Smooth muscle cell (in vitro differentiated cells): Measurements from ENCODE around the gene THSD7B. TPM values are rescaled to one million over a fixed set of nuclear protein-coding genes. Genes with fewer than 3 reads are reported as not detected.
"Not testable (repeated sequence)": the region's sequence is repeated elsewhere in the genome, so short reads cannot be mapped to it uniquely, and the experiment has no call there.

Source experiments
- DNase-seq: peaks from one replicate; lab custom pipeline; 2025; ENCODE audit not compliant: unreplicated experiment; lab: John Stamatoyannopoulos, UW
- H2AFZ ChIP-seq: fragments of 200-600 bp; sonication (generic); 2 replicates; pipeline ENCODE4 v1.6.0; 2016; ENCODE audit warnings: antibody characterized with exemption, low read depth, mild to moderate bottlenecking
- H3F3A ChIP-seq: fragments of 200-600 bp; sonication (generic); 2 replicates; pipeline ENCODE4 v1.6.0; 2017; ENCODE audit warnings: antibody characterized with exemption, low read depth
- H3K27ac ChIP-seq: fragments of 200-600 bp; sonication (generic); 2 replicates; pipeline ENCODE4 v1.5.1; 2016; ENCODE audit warnings: low read depth, mild to moderate bottlenecking
- H3K27me3 ChIP-seq: fragments of 200-600 bp; sonication (generic); 2 replicates; pipeline ENCODE4 v1.6.1; 2016; ENCODE audit warnings: low read depth, mild to moderate bottlenecking
- H3K36me3 ChIP-seq: fragments of 200-600 bp; sonication (generic); 2 replicates; pipeline ENCODE4 v1.5.1; 2016; ENCODE audit warnings: low read depth
- H3K4me1 ChIP-seq: fragments of 200-600 bp; sonication (generic); 2 replicates; pipeline ENCODE4 v1.5.1; 2016; ENCODE audit warnings: low read depth
- H3K4me2 ChIP-seq: fragments of 200-600 bp; sonication (generic); 2 replicates; pipeline ENCODE4 v1.6.0; 2016; ENCODE audit warnings: mild to moderate bottlenecking
- H3K4me3 ChIP-seq: fragments of 200-600 bp; sonication (generic); 2 replicates; pipeline ENCODE4 v1.5.1; 2016; ENCODE audit warnings: mild to moderate bottlenecking
- H3K79me2 ChIP-seq: fragments of 200-600 bp; sonication (generic); 2 replicates; pipeline ENCODE4 v1.6.0; 2016; ENCODE audit warnings: low read depth, mild to moderate bottlenecking
- H3K9ac ChIP-seq: fragments of 200-600 bp; sonication (generic); 2 replicates; pipeline ENCODE4 v1.6.0; 2016; ENCODE audit warnings: low read depth
- H3K9me3 ChIP-seq: fragments of 200-600 bp; sonication (generic); replicated peaks from 2 replicates; pipeline ENCODE4 v1.5.1; 2016; ENCODE audit warnings: low read depth
- H4K20me1 ChIP-seq: fragments of 200-600 bp; sonication (generic); 2 replicates; pipeline ENCODE4 v1.6.0; 2016; ENCODE audit warnings: low read depth
- CTCF ChIP-seq: fragments of 200-600 bp; sonication (generic); IDR thresholded peaks from 2 replicates; pipeline ENCODE4 v1.5.1; 2017; ENCODE audit warnings: borderline replicate concordance, mild to moderate bottlenecking, antibody characterized with exemption; ENCODE audit not compliant: insufficient read depth, poor library complexity, severe bottlenecking
- WGBS: methylation state at CpG from one replicate; pipeline ENCODE4 v1.1.7; 2016; ENCODE audit warnings: low lambda C conversion rate; 5-methylcytosine and 5-hydroxymethylcytosine counted together
- polyA plus RNA-seq: library from polyadenylated mRNA; unstranded; fragments of >200 nt; fragmentation: Nextera tagmentation; extraction: Ambion mirVana; gene quantifications from 2 replicates; pipeline ENCODE4 v1.2.1, GENCODE V29; 2016
- total RNA-seq: library from RNA; depleted of rRNA; stranded (reverse); fragments of >200 nt; gene quantifications from 2 replicates; pipeline ENCODE4 v1.2.3, GENCODE V29; 2014

Gene THSD7B
- total and polyA plus RNA-seq, 2 experiments from 2014 or later = not detected

- H3K4me1 ChIP-seq = no peaks in the 10 kb centered on the region
- H3K79me2 ChIP-seq = no peaks in the 10 kb centered on the region
- no peak overlapping the region for H3K27ac ChIP-seq
- TF ChIP-seq CTCF = no peak
- H4K20me1 ChIP-seq = no peaks in the 10 kb centered on the region
- H2AFZ ChIP-seq = no peak overlapping the region
- no peak overlapping the region for H3K4me3 ChIP-seq
- H3K9ac ChIP-seq = no peak overlapping the region
- DNase-seq = no peak
- no peaks in the 10 kb centered on the region for H3K27me3 ChIP-seq
- WGBS = 86% methylated on average over 3 of the region's 3 CpGs
- no peaks in the 10 kb centered on the region for H3K9me3 ChIP-seq
- no peaks in the 10 kb centered on the region for H3F3A ChIP-seq
- no peak overlapping the region for H3K4me2 ChIP-seq
- no peaks in the 10 kb centered on the region for H3K36me3 ChIP-seq
Observed at GRCh38 chr2:136980303-136980702, 215.0 kb downstream of the THSD7B start.

GRCh38 chr2:136981689-136982088, 216.3 kb downstream of the THSD7B start:
- not testable (repeated sequence) for H3K4me3 ChIP-seq, H3K27me3 ChIP-seq, H3K79me2 ChIP-seq, H3K27ac ChIP-seq, H3K36me3 ChIP-seq, H3F3A ChIP-seq, H3K4me2 ChIP-seq, H3K9ac ChIP-seq, H2AFZ ChIP-seq, DNase-seq, H3K4me1 ChIP-seq, H3K9me3 ChIP-seq, H4K20me1 ChIP-seq
- WGBS = 90% methylated on average over 6 of the region's 6 CpGs

- Histone ChIP-seq H3K4me2 (no peak overlapping the region), H3K9ac (no peak overlapping the region), H3K36me3 (no peaks in the 10 kb centered on the region), H3K27ac (no peak overlapping the region), H4K20me1 (no peaks in the 10 kb centered on the region), H3K9me3 (no peaks in the 10 kb centered on the region), H3K79me2 (no peaks in the 10 kb centered on the region), H2AFZ (no peak overlapping the region), H3K4me1 (no peaks in the 10 kb centered on the region), H3F3A (no peaks in the 10 kb centered on the region), H3K27me3 (peaks cover under 1% of the 10 kb centered on the region), H3K4me3 (no peak overlapping the region)
- no peak for TF ChIP-seq CTCF
- WGBS = 68% methylated on average over 4 of the region's 4 CpGs
- no peak for DNase-seq
Observed at GRCh38 chr2:136985044-136985443, 219.7 kb downstream of the THSD7B start.

- no peaks in the 10 kb centered on the region for H3K9me3 ChIP-seq
- no peaks in the 10 kb centered on the region for H3K79me2 ChIP-seq
- no peak overlapping the region for H2AFZ ChIP-seq
- H3K27me3 ChIP-seq = peaks cover 3% of the 10 kb centered on the region
- no peaks in the 10 kb centered on the region for H4K20me1 ChIP-seq
- no peak overlapping the region for H3K9ac ChIP-seq
- no peak for TF ChIP-seq CTCF
- no peaks in the 10 kb centered on the region for H3F3A ChIP-seq
- no peak overlapping the region for H3K4me2 ChIP-seq
- no peaks in the 10 kb centered on the region for H3K36me3 ChIP-seq
- no peak overlapping the region for H3K4me3 ChIP-seq
- no peaks in the 10 kb centered on the region for H3K4me1 ChIP-seq
- DNase-seq = no peak
- WGBS = 92% methylated on average over 5 of the region's 5 CpGs
- no peak overlapping the region for H3K27ac ChIP-seq
Observed at GRCh38 chr2:136986605-136987221, 221.4 kb downstream of the THSD7B start.
